Measurements from ENCODE around the gene SLC1A4.

GRCh38 chr2:64972426-64972825 is 16.8 kb upstream of the SLC1A4 start:
- no peak for TF ChIP-seq POLR2A (IDR thresholded peaks at IDR 0.05)
- TF ChIP-seq CTCF (IDR thresholded peaks at IDR 0.05): no peak

All from uterus (tissue), 2 donors.